Left lung (tissue), 10 donors: ENCODE data around the gene CTIF. TPM values are rescaled to one million over a fixed set of nuclear protein-coding genes. Genes with fewer than 3 reads are reported as not detected.

Experiments
- ATAC-seq: fragments of 200-7000 bp; cut with Tn5 transposase; one replicate; pipeline ENCODE4 v1.9.1; 2020; ENCODE audit warnings: moderate library complexity
- DNase-seq, 4 donors: peaks; one replicate each; pipeline ENCODE4 v3.0.0-alpha.2; 2013 to 2020
- H3K27ac ChIP-seq, 2 donors: fragments of 200-600 bp; sonication (generic) in 1 of 2; one replicate each; pipeline versions ENCODE4 v1.5.0 to v1.8.0; 2020 to 2021
- H3K27me3 ChIP-seq, 2 donors: fragments of 200-600 bp; sonication (generic) in 1 of 2; one replicate each; pipeline versions ENCODE4 v1.5.0 to v1.8.0; 2020 to 2021
- H3K36me3 ChIP-seq, 2 donors: fragments of 200-600 bp; sonication (generic) in 1 of 2; one replicate each; pipeline versions ENCODE4 v1.5.0 to v1.8.0; 2020 to 2021
- H3K4me1 ChIP-seq, 2 donors: fragments of 200-600 bp; one replicate each; pipeline ENCODE4 v1.8.0; 2021
- H3K4me3 ChIP-seq, 2 donors: fragments of 200-600 bp; sonication (generic) in 1 of 2; one replicate each; pipeline versions ENCODE4 v1.5.0 to v1.8.0; 2020 to 2021; ENCODE audit warnings: mild to moderate bottlenecking in 1 of 2
- H3K9me3 ChIP-seq, 2 donors: fragments of 200-600 bp; sonication (generic) in 1 of 2; one replicate each; pipeline versions ENCODE4 v1.5.0 to v1.8.0; 2020 to 2021
- intact Hi-C, 2 donors: fragments of 100-400 bp; cut with DNase I; formaldehyde crosslinking; loops; one replicate each; pipeline versions ENCODE4 v1.11.2 to v1.14.2; 2022
- polyA plus RNA-seq, 6 donors: library from polyadenylated mRNA; unstranded; fragments of 120-200 nt; gene quantifications; one replicate each; pipeline ENCODE4 v1.2.1, GENCODE V29; 2013; ENCODE audit not compliant: insufficient read length in 6 of 6
- total RNA-seq, 2 donors: library from RNA; stranded (reverse); fragmentation: NEBNext Ultra II Directional; extraction: Animal tissue kit (Norgen Biotek cat#: 25700); gene quantifications; one replicate each; pipeline ENCODE4 v1.2.1, GENCODE V29; 2021
- TF ChIP-seq, protein P1 (sequence below), 2 donors: fragments of 200-600 bp; sonication (generic) in 1 of 2; IDR thresholded peaks; one replicate each; pipeline versions ENCODE4 v1.5.0 to v1.8.0; 2021; ENCODE audit warnings: antibody characterized with exemption in 2 of 2
- donor health status: DM: no; HTN: yes; CAD: no.
- donor health status: DM: no; HTN: no; CAD: no.

The CTIF gene
- total and polyA plus RNA-seq, 8 donors, result 24.9 to 46.1 (median 34.9) TPM

GRCh38 chr18:48790226-48790863 lies 251.5 kb downstream of the CTIF start:
- Histone ChIP-seq H3K9me3 (no peaks in the 10 kb centered on the region), H3K27ac (peak overlapping the region; percentile 70 to 83), H3K4me3 (no peak overlapping the region), H3K36me3 (no peaks in the 10 kb centered on the region), H3K27me3 (no peaks in the 10 kb centered on the region), H3K4me1 (peaks cover 11 to 32% of the 10 kb centered on the region in 2 donors)
- peak; percentile 91 for ATAC-seq
- intact Hi-C loops, result no loop called here
- TF ChIP-seq, protein P1, sequence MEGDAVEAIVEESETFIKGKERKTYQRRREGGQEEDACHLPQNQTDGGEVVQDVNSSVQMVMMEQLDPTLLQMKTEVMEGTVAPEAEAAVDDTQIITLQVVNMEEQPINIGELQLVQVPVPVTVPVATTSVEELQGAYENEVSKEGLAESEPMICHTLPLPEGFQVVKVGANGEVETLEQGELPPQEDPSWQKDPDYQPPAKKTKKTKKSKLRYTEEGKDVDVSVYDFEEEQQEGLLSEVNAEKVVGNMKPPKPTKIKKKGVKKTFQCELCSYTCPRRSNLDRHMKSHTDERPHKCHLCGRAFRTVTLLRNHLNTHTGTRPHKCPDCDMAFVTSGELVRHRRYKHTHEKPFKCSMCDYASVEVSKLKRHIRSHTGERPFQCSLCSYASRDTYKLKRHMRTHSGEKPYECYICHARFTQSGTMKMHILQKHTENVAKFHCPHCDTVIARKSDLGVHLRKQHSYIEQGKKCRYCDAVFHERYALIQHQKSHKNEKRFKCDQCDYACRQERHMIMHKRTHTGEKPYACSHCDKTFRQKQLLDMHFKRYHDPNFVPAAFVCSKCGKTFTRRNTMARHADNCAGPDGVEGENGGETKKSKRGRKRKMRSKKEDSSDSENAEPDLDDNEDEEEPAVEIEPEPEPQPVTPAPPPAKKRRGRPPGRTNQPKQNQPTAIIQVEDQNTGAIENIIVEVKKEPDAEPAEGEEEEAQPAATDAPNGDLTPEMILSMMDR (IDR thresholded peaks at IDR 0.05), result no peak
- peak in 3 of 4 donors; percentile 73 to 91 (median 87) for DNase-seq

DNA sequence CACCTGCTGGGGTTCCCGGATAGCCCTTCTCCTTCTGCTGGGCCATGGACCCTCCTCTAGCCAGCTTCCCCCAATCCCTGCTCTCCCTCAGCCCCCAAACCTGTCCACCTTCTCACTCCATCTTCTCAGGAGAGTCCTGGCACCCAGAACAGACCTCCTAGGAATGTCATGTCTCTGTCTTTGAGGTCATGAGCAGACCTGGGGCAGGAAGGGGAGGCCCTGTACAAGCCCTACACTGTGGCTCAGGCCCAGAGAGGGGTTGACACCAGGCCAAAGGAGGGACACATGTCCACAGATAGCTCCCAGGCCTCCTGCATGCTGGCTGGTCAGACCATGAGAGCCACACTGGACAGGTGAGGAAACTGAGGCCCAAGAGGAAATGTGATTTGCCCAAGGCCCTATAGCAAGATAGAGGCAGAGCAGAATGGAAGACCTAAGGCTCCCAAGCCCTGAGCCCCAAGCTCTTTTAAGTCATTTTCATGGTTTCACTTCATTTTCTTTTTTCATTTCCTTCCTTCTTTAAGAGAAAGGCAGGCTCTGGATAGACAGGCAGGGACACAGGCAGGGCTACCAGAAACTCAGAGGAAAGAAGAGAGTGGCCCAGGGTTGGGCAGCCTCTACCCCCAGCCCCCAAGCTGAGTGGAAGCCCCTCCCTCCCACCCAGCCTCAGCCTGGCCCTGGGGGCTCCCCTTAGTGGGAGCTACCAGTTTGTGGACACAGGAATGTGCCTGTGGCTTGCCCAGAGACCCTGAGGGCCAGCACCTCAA lies 252.2 kb downstream of the CTIF start:
- Histone ChIP-seq H3K27me3 (no peaks in the 10 kb centered on the region), H3K36me3 (no peaks in the 10 kb centered on the region), H3K27ac (peak overlapping the region; percentile 70 to 83), H3K4me3 (no peak overlapping the region), H3K9me3 (no peaks in the 10 kb centered on the region), H3K4me1 (peaks cover 11 to 24% of the 10 kb centered on the region in 2 donors)
- TF ChIP-seq, protein P1 (IDR thresholded peaks at IDR 0.05), result no peak
- intact Hi-C loops, result no loop called here
- DNase-seq (peak in 1 of 4 donors; percentile 38), ATAC-seq (peak; percentile 5)

DNA sequence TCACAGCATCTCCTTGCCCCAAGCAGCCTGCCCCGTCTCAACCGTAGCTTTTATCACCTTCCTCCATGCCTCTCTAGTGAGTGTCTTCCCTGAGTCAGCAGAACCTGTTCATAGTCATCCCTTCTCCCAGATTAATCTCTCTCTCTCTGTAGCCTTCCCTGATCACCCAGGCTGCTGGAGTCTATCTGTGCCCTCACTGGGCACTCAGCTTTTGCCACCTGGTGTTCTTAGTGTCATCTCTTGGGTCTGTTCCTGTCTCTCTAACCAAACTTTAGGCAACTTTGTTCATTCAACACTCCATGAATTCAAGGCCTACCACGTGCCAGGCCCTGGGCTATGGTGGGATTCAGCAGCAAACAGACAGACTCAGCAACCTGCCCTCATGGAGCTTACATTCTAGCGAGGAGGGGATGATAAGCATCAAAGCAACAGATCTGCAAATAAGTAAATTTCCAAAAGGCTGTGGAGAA lies 252.8 kb downstream of the CTIF start:
- intact Hi-C loops, result no loop called here
- no peak for ATAC-seq

GRCh38 chr18:48792141-48792540 lies 253.3 kb downstream of the CTIF start:
- Histone ChIP-seq H3K9me3 (no peaks in the 10 kb centered on the region), H3K27me3 (no peaks in the 10 kb centered on the region), H3K4me3 (no peak overlapping the region), H3K27ac (no peak overlapping the region), H3K36me3 (no peaks in the 10 kb centered on the region), H3K4me1 (peaks cover 11 to 23% of the 10 kb centered on the region in 2 donors)
- intact Hi-C loops, result no loop called here
- ATAC-seq, result no peak
- TF ChIP-seq, protein P1 (IDR thresholded peaks at IDR 0.05), result no peak
- peak in 1 of 4 donors; percentile 2 for DNase-seq

More for the DNA sequence above, 252.8 kb downstream of the CTIF start:
- H3K27ac ChIP-seq, result peak overlapping the region in 1 of 2 donors; percentile 83
- H3K36me3 ChIP-seq, result no peaks in the 10 kb centered on the region
- TF ChIP-seq, protein P1 (IDR thresholded peaks at IDR 0.05), result no peak
- H3K27me3 ChIP-seq, result no peaks in the 10 kb centered on the region
- H3K4me3 ChIP-seq, result no peak overlapping the region
- peak in 1 of 4 donors; percentile 9 for DNase-seq
- H3K9me3 ChIP-seq, result no peaks in the 10 kb centered on the region
- H3K4me1 ChIP-seq, result peaks cover 11 to 23% of the 10 kb centered on the region in 2 donors
